Measurements from ENCODE around the gene CD82. TPM values are rescaled to one million over a fixed set of nuclear protein-coding genes. Genes with fewer than 3 reads are reported as not detected.

CD82 gene
- total and polyA plus RNA-seq, 2 donors from 2014 or later: 59.3 to 94.4 TPM

- Histone ChIP-seq H3K4me1 (ENCODE audit: control insufficient read depth in 2 of 3, insufficient read depth in 2 of 3, low read depth in 1 of 3, low read length in 3 of 3) (no peaks in the 10 kb centered on the region), H3K9ac (ENCODE audit: low read length in 3 of 3) (no peak overlapping the region), H3K4me3 (ENCODE audit: low read length in 3 of 3) (no peak overlapping the region), H3K27ac (ENCODE audit: low read depth in 2 of 2, low read length in 2 of 2) (no peak overlapping the region), H3K9me3 (ENCODE audit: control insufficient read depth in 2 of 3, insufficient read depth in 1 of 3, low read length in 3 of 3) (no peaks in the 10 kb centered on the region), H3K36me3 (ENCODE audit: control insufficient read depth in 2 of 3, insufficient read depth in 3 of 3, low read length in 3 of 3) (no peaks in the 10 kb centered on the region), H3K27me3 (ENCODE audit: control insufficient read depth, insufficient read depth, low read length) (no peaks in the 10 kb centered on the region)
- DNase-seq: no peak
- intact Hi-C loops (cut with DNase I): no loop called here
- no peak for FAIRE-seq
- TF ChIP-seq CTCF (IDR thresholded peaks at IDR 0.05; ENCODE audit: borderline replicate concordance, extremely low read depth, insufficient read depth): no peak
These were observed 13.9 kb downstream of the CD82 start for GRCh38 chr11:44579302-44579761.

- no peak overlapping the region for H3K27ac ChIP-seq (ENCODE audit: low read depth in 2 of 2, low read length in 2 of 2)
- H3K9ac ChIP-seq (ENCODE audit: low read length in 3 of 3): no peak overlapping the region
- no peak for DNase-seq
- no peaks in the 10 kb centered on the region for H3K36me3 ChIP-seq (ENCODE audit: control insufficient read depth in 2 of 3, insufficient read depth in 3 of 3, low read length in 3 of 3)
- intact Hi-C loops (cut with DNase I): no loop called here
- FAIRE-seq: no peak
- H3K4me1 ChIP-seq (ENCODE audit: control insufficient read depth in 2 of 3, insufficient read depth in 2 of 3, low read depth in 1 of 3, low read length in 3 of 3): peaks cover 0 to 4% (median 0%) of the 10 kb centered on the region in 3 donors
- H3K27me3 ChIP-seq (ENCODE audit: control insufficient read depth, insufficient read depth, low read length): no peaks in the 10 kb centered on the region
- H3K9me3 ChIP-seq (ENCODE audit: control insufficient read depth in 2 of 3, insufficient read depth in 1 of 3, low read length in 3 of 3): no peaks in the 10 kb centered on the region
- no peak for TF ChIP-seq CTCF (IDR thresholded peaks at IDR 0.05; ENCODE audit: borderline replicate concordance, extremely low read depth, insufficient read depth)
- no peak overlapping the region for H3K4me3 ChIP-seq (ENCODE audit: low read length in 3 of 3)
These were observed 15.2 kb downstream of the CD82 start for GRCh38 chr11:44580701-44581100.

DNA sequence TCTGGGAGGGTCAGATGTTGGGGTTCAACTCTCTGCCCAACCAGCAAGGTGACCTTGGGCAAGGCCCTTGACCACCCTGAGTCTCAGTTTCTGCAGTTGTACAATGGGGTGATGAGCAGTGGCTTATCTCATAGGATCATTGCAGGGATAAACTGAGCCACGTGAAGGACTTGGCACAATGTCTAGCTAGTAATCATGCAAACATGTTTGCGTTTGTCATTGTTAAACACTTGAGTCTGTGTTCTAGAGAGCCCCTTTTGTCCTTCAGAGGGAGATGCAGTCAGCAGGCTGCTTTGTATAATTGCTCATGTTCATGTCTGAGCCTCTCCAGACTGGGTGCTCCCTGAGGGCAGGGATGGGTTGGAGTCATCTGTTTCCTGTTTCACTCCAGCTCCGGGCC, 15.8 kb downstream of the CD82 start:
- no peaks in the 10 kb centered on the region for H3K27me3 ChIP-seq (ENCODE audit: control insufficient read depth, insufficient read depth, low read length)
- no peak for FAIRE-seq
- H3K36me3 ChIP-seq (ENCODE audit: control insufficient read depth in 2 of 3, insufficient read depth in 3 of 3, low read length in 3 of 3): no peaks in the 10 kb centered on the region
- H3K9me3 ChIP-seq (ENCODE audit: control insufficient read depth in 2 of 3, insufficient read depth in 1 of 3, low read length in 3 of 3): no peaks in the 10 kb centered on the region
- H3K27ac ChIP-seq (ENCODE audit: low read depth in 2 of 2, low read length in 2 of 2): no peak overlapping the region
- TF ChIP-seq CTCF (IDR thresholded peaks at IDR 0.05; ENCODE audit: borderline replicate concordance, extremely low read depth, insufficient read depth): no peak
- H3K4me3 ChIP-seq (ENCODE audit: low read length in 3 of 3): no peak overlapping the region
- no peak overlapping the region for H3K9ac ChIP-seq (ENCODE audit: low read length in 3 of 3)
- peaks cover 0 to 4% (median 0%) of the 10 kb centered on the region in 3 donors for H3K4me1 ChIP-seq (ENCODE audit: control insufficient read depth in 2 of 3, insufficient read depth in 2 of 3, low read depth in 1 of 3, low read length in 3 of 3)
- intact Hi-C loops (cut with DNase I): no loop called here
- no peak for DNase-seq

Measured in kidney (tissue), 14 donors.